Keratinocyte (primary cell): ENCODE data around the gene TEX44. TPM values are rescaled to one million over a fixed set of nuclear protein-coding genes. Genes with fewer than 3 reads are reported as not detected.

Experiments
- DNase-seq: peaks from one replicate; pipeline ENCODE4 v3.0.0-alpha.2; 2011; ENCODE audit warnings: low read depth, missing footprints, low spot score
- FAIRE-seq: peaks from 2 replicates; lab custom pipeline; 2011; peaks lifted over from hg19 to GRCh38; lab: Jason Lieb, UNC
- H2AFZ ChIP-seq: 2 replicates; pipeline ENCODE4 v1.6.0; 2012; ENCODE audit warnings: low read length, control low read depth, inconsistent platforms; ENCODE audit not compliant: control insufficient read depth
- H3K27ac ChIP-seq: 2 replicates; pipeline ENCODE4 v1.5.1; 2011; ENCODE audit warnings: low read length; ENCODE audit not compliant: control insufficient read depth, insufficient read depth
- H3K27me3 ChIP-seq: 3 replicates; pipeline ENCODE4 v1.6.0; 2011; ENCODE audit warnings: low read length; ENCODE audit not compliant: control insufficient read depth, insufficient read depth; ENCODE audit errors: extremely low read depth
- H3K36me3 ChIP-seq, 2 experiments: 2 replicates in 1 of 2; 3 replicates in 1 of 2; pipeline ENCODE4 v1.5.1; 2011; ENCODE audit warnings: low read length in 2 of 2, mild to moderate bottlenecking in 1 of 2; ENCODE audit not compliant: control insufficient read depth in 2 of 2, insufficient read depth in 2 of 2; ENCODE audit errors: extremely low read depth in 1 of 2
- H3K4me1 ChIP-seq: 3 replicates; pipeline ENCODE4 v1.5.1; 2011; ENCODE audit warnings: low read length; ENCODE audit not compliant: control insufficient read depth, insufficient read depth; ENCODE audit errors: extremely low read depth
- H3K4me2 ChIP-seq: 3 replicates; pipeline ENCODE4 v1.6.0; 2011; ENCODE audit warnings: low read depth, low read length; ENCODE audit not compliant: control insufficient read depth, insufficient read depth; ENCODE audit errors: extremely low read depth
- H3K4me3 ChIP-seq, 3 experiments: fragments of 200-600 bp in 1 of 3; sonication (generic) in 1 of 3; 2 replicates in 2 of 3; 3 replicates in 1 of 3; pipeline ENCODE4 v1.5.1; 2011 to 2016; ENCODE audit warnings: low read length in 3 of 3, mild to moderate bottlenecking in 3 of 3, control low read depth in 2 of 3, inconsistent platforms in 1 of 3, low read depth in 1 of 3, mixed read lengths in 1 of 3, mixed run types in 1 of 3, moderate library complexity in 1 of 3; ENCODE audit not compliant: control insufficient read depth in 2 of 3, insufficient read depth in 2 of 3; ENCODE audit errors: extremely low read depth in 1 of 3
- H3K79me2 ChIP-seq: 2 replicates; pipeline ENCODE4 v1.6.0; 2012; ENCODE audit warnings: low read length; ENCODE audit not compliant: control insufficient read depth, insufficient read depth
- H3K9ac ChIP-seq: 3 replicates; pipeline ENCODE4 v1.6.0; 2011; ENCODE audit warnings: low read length; ENCODE audit not compliant: control insufficient read depth, insufficient read depth; ENCODE audit errors: extremely low read depth
- H3K9me1 ChIP-seq: 3 replicates; pipeline ENCODE4 v1.6.0; 2011; ENCODE audit warnings: low read length; ENCODE audit not compliant: control insufficient read depth, insufficient read depth; ENCODE audit errors: extremely low read depth
- H3K9me3 ChIP-seq: 2 replicates; pipeline ENCODE4 v1.5.1; 2012; ENCODE audit warnings: low read depth, low read length; ENCODE audit not compliant: control insufficient read depth
- H4K20me1 ChIP-seq: 3 replicates; pipeline ENCODE4 v1.6.0; 2011; ENCODE audit warnings: low read length; ENCODE audit not compliant: control insufficient read depth, insufficient read depth; ENCODE audit errors: extremely low read depth
- EZH2 ChIP-seq: IDR thresholded peaks from one replicate; pipeline ENCODE4 v1.6.1; 2012; ENCODE audit warnings: inconsistent platforms, mild to moderate bottlenecking, low read length, moderate library complexity
- dilution Hi-C: fragments of 300-500 bp; cut with MboI; formaldehyde crosslinking; loops from one replicate; pipeline ENCODE4 v1.7.0; 2020; ENCODE audit warnings: low sequenced_read_pairs; ENCODE audit not compliant: extremely low pct_ligation_motif_present
- polyA plus RNA-seq, 5 experiments: library from polyadenylated mRNA; depleted of rRNA in 3 of 5; stranded (reverse) in 3 of 5; stranded (forward) in 1 of 5; unstranded in 1 of 5; fragments of >200 nt; gene quantifications; 1 replicate in 1 of 5; 2 replicates in 3 of 5; 3 replicates in 1 of 5; pipeline versions ENCODE4 v1.2.1 to v1.2.3, GENCODE V29; 2011 to 2012; ENCODE audit warnings: missing spikeins in 2 of 5, low read depth in 1 of 5, low replicate concordance in 1 of 5
- TF ChIP-seq, protein P1 (sequence below), 3 experiments: IDR thresholded peaks in 1 of 3; conservative IDR thresholded peaks in 1 of 3; optimal IDR thresholded peaks in 1 of 3; 2 replicates in 2 of 3; 3 replicates in 1 of 3; pipeline versions ENCODE3 to v1.5.1; 2011; ENCODE audit warnings: low read length in 3 of 3, mild to moderate bottlenecking in 3 of 3, moderate library complexity in 2 of 3, control low read depth in 1 of 3, inconsistent platforms in 1 of 3; ENCODE audit not compliant: insufficient read depth in 2 of 3; ENCODE audit errors: extremely low read depth in 1 of 3

TEX44 gene
- polyA plus RNA-seq, 1 donor (not counting 4 experiments of a cell fraction or from before 2014, with no cell fraction given): not detected

DNA sequence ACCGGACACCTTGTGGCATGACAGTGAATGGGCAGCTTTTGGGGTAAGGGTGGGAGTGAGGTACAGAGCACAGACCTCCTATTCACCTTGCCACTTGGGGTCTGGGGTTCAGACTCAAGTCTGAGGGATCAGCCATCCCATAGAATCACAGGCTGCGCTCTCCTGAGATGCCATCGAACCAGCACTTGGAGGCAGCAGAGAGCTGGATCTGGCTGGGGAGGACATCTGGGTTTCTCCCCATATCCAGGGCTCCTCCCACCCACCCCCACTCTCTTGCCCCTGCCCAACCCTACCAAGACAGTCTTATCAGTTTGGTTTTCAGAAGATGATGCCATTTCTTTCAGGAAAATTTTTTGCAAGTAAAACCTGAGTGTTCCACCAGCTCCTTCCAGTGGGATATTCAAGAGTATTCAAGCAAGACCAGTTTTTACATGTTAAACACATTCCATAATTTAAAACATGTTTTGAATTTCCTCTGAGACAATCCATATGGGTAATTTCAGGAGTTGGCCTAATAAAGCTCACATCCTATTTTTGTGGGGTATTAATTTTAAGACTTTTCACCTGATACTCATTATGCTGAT lies 29.2 kb upstream of the TEX44 start:
- H3K9ac ChIP-seq: no peak overlapping the region
- no peaks in the 10 kb centered on the region for H3K9me1 ChIP-seq
- H4K20me1 ChIP-seq: no peaks in the 10 kb centered on the region
- no peaks in the 10 kb centered on the region for H3K79me2 ChIP-seq
- H2AFZ ChIP-seq: no peak overlapping the region
- no peak overlapping the region for H3K27ac ChIP-seq
- no peaks in the 10 kb centered on the region for H3K27me3 ChIP-seq
- no peak for TF ChIP-seq EZH2
- TF ChIP-seq, protein P1, sequence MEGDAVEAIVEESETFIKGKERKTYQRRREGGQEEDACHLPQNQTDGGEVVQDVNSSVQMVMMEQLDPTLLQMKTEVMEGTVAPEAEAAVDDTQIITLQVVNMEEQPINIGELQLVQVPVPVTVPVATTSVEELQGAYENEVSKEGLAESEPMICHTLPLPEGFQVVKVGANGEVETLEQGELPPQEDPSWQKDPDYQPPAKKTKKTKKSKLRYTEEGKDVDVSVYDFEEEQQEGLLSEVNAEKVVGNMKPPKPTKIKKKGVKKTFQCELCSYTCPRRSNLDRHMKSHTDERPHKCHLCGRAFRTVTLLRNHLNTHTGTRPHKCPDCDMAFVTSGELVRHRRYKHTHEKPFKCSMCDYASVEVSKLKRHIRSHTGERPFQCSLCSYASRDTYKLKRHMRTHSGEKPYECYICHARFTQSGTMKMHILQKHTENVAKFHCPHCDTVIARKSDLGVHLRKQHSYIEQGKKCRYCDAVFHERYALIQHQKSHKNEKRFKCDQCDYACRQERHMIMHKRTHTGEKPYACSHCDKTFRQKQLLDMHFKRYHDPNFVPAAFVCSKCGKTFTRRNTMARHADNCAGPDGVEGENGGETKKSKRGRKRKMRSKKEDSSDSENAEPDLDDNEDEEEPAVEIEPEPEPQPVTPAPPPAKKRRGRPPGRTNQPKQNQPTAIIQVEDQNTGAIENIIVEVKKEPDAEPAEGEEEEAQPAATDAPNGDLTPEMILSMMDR (optimal IDR thresholded peaks at IDR 0.05 in 1 of 3, IDR thresholded peaks at IDR 0.05 in 1 of 3, conservative IDR thresholded peaks at IDR 0.05 in 1 of 3; ENCODE audit: extremely low read depth in 1 of 3, insufficient read depth in 2 of 3, low read length in 3 of 3): peak; percentile 70 to 93 (median 88)
- H3K4me1 ChIP-seq: no peaks in the 10 kb centered on the region
- H3K4me3 ChIP-seq: no peak overlapping the region
- dilution Hi-C loops: no loop called here
- H3K4me2 ChIP-seq: no peak overlapping the region
- FAIRE-seq (peak; percentile 89), DNase-seq (peak; percentile 28)
- H3K36me3 ChIP-seq: no peaks in the 10 kb centered on the region
- no peaks in the 10 kb centered on the region for H3K9me3 ChIP-seq

DNA sequence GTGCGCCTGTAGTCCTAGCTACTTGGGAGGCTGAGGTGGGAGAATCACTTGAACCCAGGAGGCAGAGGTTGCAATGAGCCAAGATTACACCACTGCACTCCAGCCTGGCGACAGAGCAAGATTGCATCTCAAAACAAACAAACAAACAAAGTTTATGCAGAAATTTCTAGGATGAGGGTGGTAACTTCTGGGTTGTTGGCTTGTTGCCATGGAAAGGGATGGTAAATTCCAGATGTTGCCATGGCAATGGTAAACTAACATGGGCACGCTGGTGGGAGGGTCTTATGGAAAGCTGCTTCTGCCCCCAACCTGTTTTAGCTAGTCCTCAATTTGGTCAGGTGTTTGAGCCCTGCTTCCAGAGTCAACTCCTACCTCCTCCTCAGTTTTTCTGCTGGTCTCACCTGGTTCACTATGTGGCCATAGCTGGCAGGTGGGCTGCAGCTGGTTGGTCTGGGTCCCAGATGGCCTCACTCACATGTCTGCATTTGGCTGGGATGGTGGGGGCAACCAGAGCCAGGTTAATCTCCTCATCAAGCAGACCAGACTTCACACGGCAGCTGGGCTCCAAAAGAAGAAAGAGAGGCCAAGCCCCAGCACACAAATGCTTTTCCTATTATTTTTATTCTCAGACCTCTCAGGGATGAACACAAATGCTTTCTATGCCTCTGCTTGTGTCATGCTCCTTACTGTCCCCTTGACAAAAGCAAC lies 26.6 kb upstream of the TEX44 start:
- no peaks in the 10 kb centered on the region for H3K79me2 ChIP-seq
- H3K9me1 ChIP-seq: no peaks in the 10 kb centered on the region
- no peaks in the 10 kb centered on the region for H3K27me3 ChIP-seq
- no peak overlapping the region for H2AFZ ChIP-seq
- TF ChIP-seq, protein P1 (optimal IDR thresholded peaks at IDR 0.05 in 1 of 3, IDR thresholded peaks at IDR 0.05 in 1 of 3, conservative IDR thresholded peaks at IDR 0.05 in 1 of 3; ENCODE audit: extremely low read depth in 1 of 3, insufficient read depth in 2 of 3, low read length in 3 of 3): no peak
- TF ChIP-seq EZH2: no peak
- dilution Hi-C loops: no loop called here
- no peaks in the 10 kb centered on the region for H3K9me3 ChIP-seq
- H3K4me1 ChIP-seq: no peaks in the 10 kb centered on the region
- no peak overlapping the region for H3K27ac ChIP-seq
- H3K4me2 ChIP-seq: no peak overlapping the region
- no peak overlapping the region for H3K4me3 ChIP-seq
- H4K20me1 ChIP-seq: no peaks in the 10 kb centered on the region
- H3K9ac ChIP-seq: no peak overlapping the region
- DNase-seq: no peak
- no peak for FAIRE-seq
- H3K36me3 ChIP-seq: no peaks in the 10 kb centered on the region
